ENCODE results near the gene RPL36A. TPM values are rescaled to one million over a fixed set of nuclear protein-coding genes. Genes with fewer than 3 reads are reported as not detected.

Gene RPL36A
- polyA plus RNA-seq, 1 donor: 1,055 TPM

- DNase-seq: no peak
Observed at GRCh38 chrX:101419489-101419888, 28.7 kb downstream of the RPL36A start.

- DNase-seq: no peak
Observed at GRCh38 chrX:101427954-101428353, 37.1 kb downstream of the RPL36A start.

- DNase-seq: no peak
Observed at GRCh38 chrX:101429934-101430333, 39.1 kb downstream of the RPL36A start.

- no peak for DNase-seq
Observed at GRCh38 chrX:101430457-101431078, 39.8 kb downstream of the RPL36A start.

- DNase-seq: no peak
Observed at GRCh38 chrX:101442085-101442484, 51.3 kb downstream of the RPL36A start.

Other genes with a start within 250 kb of the RPL36A start
- gene DRP2, start 171.2 kb upstream of the RPL36A start, polyA plus RNA-seq (ENCODE audit: insufficient read length): 2.3 TPM
- gene TAF7L, start 99.7 kb upstream of the RPL36A start, polyA plus RNA-seq (ENCODE audit: insufficient read length): 0.67 TPM
- 22.0 TPM for gene TIMM8A, start 42.3 kb upstream of the RPL36A start, polyA plus RNA-seq (ENCODE audit: insufficient read length)
- gene BTK, start 4.8 kb upstream of the RPL36A start, polyA plus RNA-seq (ENCODE audit: insufficient read length): 2.3 TPM
- 39.4 TPM for gene GLA, start 16.9 kb downstream of the RPL36A start, polyA plus RNA-seq (ENCODE audit: insufficient read length)
- 145 TPM for gene HNRNPH2, start 17.2 kb downstream of the RPL36A start, polyA plus RNA-seq (ENCODE audit: insufficient read length)
- 32.1 TPM for gene ARMCX4, start 94.4 kb downstream of the RPL36A start, polyA plus RNA-seq (ENCODE audit: insufficient read length)
- 49.1 TPM for gene ARMCX1, start 159.5 kb downstream of the RPL36A start, polyA plus RNA-seq (ENCODE audit: insufficient read length)
- gene ARMCX6, start 227.0 kb downstream of the RPL36A start, polyA plus RNA-seq (ENCODE audit: insufficient read length): 71.9 TPM
- gene ARMCX3, start 232.1 kb downstream of the RPL36A start, polyA plus RNA-seq (ENCODE audit: insufficient read length): 109 TPM

Data from left kidney (tissue), 2 donors.